Glutamatergic neuron (in vitro differentiated cells): ENCODE results near the gene TMEM54. TPM values are rescaled to one million over a fixed set of nuclear protein-coding genes. Genes with fewer than 3 reads are reported as not detected.

Experiments used
- DNase-seq: peaks from one replicate; pipeline ENCODE4 v3.0.0; 2022
- H3K27ac Mint-ChIP-seq: one replicate; pipeline ENCODE4 v1.8.0; 2020; ENCODE audit warnings: mild to moderate bottlenecking, mixed read lengths, inconsistent platforms; ENCODE audit not compliant: unreplicated experiment
- H3K27me3 Mint-ChIP-seq: one replicate; pipeline ENCODE4 v1.8.0; 2020; ENCODE audit warnings: mild to moderate bottlenecking, moderate library complexity, mixed read lengths, inconsistent platforms; ENCODE audit not compliant: unreplicated experiment
- H3K36me3 Mint-ChIP-seq: one replicate; pipeline ENCODE4 v1.8.0; 2020; ENCODE audit warnings: mild to moderate bottlenecking, mixed read lengths, inconsistent platforms; ENCODE audit not compliant: unreplicated experiment
- H3K4me1 Mint-ChIP-seq: one replicate; pipeline ENCODE4 v1.8.0; 2020; ENCODE audit warnings: mild to moderate bottlenecking, low read depth, mixed read lengths, inconsistent platforms; ENCODE audit not compliant: unreplicated experiment
- H3K4me3 Mint-ChIP-seq: one replicate; pipeline ENCODE4 v1.8.0; 2020; ENCODE audit warnings: mild to moderate bottlenecking, mixed read lengths, inconsistent platforms; ENCODE audit not compliant: unreplicated experiment
- H3K9me3 Mint-ChIP-seq: one replicate; pipeline ENCODE4 v1.8.0; 2020; ENCODE audit warnings: mild to moderate bottlenecking, moderate library complexity, mixed read lengths, inconsistent platforms; ENCODE audit not compliant: unreplicated experiment
- total RNA-seq: library from RNA; stranded (reverse); fragmentation: NEBNext Ultra II Directional; extraction: Animal tissue kit (Norgen Biotek cat#: 25700); gene quantifications from one replicate; pipeline ENCODE4 v1.2.1, GENCODE V29; 2021; ENCODE audit not compliant: unreplicated experiment
- TF ChIP-seq, protein P1 (sequence below): fragments of 200-600 bp; sonication (generic); IDR thresholded peaks from one replicate; pipeline ENCODE4 v1.5.0; 2021; ENCODE audit not compliant: partially characterized antibody, unreplicated experiment

TMEM54 gene
- total RNA-seq, 1 donor from 2014 or later: 9.9 TPM

DNA sequence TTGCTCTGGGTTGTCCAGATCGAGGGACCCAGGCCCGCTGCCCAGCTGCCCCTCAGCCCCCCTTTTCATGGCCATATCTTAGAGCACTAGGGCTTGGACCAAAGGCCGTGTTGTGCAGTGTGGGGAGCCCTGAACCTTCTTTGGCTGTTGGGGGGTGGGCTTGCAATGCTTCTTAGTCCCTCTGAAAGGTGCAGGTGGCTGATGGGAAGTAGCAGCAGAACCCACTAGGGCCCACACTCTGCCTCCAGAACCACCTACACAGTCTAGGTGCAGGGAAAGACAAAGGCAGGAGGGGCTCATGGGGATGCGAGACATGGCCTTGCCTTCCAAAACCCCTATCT is 17.2 kb downstream of the TMEM54 start:
- TF ChIP-seq, protein P1, sequence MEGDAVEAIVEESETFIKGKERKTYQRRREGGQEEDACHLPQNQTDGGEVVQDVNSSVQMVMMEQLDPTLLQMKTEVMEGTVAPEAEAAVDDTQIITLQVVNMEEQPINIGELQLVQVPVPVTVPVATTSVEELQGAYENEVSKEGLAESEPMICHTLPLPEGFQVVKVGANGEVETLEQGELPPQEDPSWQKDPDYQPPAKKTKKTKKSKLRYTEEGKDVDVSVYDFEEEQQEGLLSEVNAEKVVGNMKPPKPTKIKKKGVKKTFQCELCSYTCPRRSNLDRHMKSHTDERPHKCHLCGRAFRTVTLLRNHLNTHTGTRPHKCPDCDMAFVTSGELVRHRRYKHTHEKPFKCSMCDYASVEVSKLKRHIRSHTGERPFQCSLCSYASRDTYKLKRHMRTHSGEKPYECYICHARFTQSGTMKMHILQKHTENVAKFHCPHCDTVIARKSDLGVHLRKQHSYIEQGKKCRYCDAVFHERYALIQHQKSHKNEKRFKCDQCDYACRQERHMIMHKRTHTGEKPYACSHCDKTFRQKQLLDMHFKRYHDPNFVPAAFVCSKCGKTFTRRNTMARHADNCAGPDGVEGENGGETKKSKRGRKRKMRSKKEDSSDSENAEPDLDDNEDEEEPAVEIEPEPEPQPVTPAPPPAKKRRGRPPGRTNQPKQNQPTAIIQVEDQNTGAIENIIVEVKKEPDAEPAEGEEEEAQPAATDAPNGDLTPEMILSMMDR: no peak
- peaks cover 38% of the 10 kb centered on the region for H3K4me1 Mint-ChIP-seq
- H3K27me3 Mint-ChIP-seq: peaks cover 7% of the 10 kb centered on the region
- DNase-seq: no peak
- H3K27ac Mint-ChIP-seq: peak overlapping the region; percentile 93
- peaks cover 12% of the 10 kb centered on the region for H3K9me3 Mint-ChIP-seq
- peak overlapping the region; percentile 49 for H3K4me3 Mint-ChIP-seq
- H3K36me3 Mint-ChIP-seq: no peaks in the 10 kb centered on the region

DNA sequence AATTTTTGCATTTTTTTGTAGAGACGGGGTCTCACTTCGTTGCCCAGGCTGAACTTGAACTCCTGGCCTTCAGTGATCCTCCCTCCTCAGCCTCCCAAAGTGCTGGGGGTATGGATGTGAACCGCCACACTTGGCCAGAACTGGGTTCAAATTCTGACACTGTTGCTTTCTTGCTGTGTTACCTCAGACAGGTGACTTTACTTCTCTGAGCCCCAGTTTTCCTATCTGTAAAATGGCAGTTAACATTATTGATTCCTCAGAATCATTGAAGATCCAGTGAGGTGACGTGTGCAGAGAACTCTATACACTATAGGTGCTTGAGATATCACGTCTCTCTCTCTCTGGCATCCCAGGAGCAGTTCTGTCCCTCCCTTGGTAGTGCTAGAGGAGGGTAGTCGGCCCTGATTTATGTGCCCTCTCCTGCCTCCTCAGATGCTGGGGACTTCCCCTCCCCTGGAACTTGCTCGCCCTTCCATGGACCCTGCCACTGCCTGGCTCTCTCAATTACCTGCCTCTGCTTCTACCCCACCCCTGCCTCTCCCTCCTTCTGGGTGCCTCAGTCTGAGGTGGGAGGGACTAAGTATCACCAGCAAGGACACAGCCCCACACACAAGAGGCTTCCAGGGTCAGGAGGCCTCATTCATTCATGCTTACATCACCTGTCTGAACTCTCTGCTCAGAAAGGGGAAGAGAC is 17.7 kb downstream of the TMEM54 start:
- Mint-ChIP-seq H3K9me3 (peaks cover 12% of the 10 kb centered on the region), H3K27ac (peak overlapping the region; percentile 93), H3K4me3 (peak overlapping the region; percentile 49), H3K36me3 (no peaks in the 10 kb centered on the region), H3K27me3 (peaks cover 7% of the 10 kb centered on the region), H3K4me1 (peaks cover 36% of the 10 kb centered on the region)
- no peak for DNase-seq
- TF ChIP-seq, protein P1: no peak

DNA sequence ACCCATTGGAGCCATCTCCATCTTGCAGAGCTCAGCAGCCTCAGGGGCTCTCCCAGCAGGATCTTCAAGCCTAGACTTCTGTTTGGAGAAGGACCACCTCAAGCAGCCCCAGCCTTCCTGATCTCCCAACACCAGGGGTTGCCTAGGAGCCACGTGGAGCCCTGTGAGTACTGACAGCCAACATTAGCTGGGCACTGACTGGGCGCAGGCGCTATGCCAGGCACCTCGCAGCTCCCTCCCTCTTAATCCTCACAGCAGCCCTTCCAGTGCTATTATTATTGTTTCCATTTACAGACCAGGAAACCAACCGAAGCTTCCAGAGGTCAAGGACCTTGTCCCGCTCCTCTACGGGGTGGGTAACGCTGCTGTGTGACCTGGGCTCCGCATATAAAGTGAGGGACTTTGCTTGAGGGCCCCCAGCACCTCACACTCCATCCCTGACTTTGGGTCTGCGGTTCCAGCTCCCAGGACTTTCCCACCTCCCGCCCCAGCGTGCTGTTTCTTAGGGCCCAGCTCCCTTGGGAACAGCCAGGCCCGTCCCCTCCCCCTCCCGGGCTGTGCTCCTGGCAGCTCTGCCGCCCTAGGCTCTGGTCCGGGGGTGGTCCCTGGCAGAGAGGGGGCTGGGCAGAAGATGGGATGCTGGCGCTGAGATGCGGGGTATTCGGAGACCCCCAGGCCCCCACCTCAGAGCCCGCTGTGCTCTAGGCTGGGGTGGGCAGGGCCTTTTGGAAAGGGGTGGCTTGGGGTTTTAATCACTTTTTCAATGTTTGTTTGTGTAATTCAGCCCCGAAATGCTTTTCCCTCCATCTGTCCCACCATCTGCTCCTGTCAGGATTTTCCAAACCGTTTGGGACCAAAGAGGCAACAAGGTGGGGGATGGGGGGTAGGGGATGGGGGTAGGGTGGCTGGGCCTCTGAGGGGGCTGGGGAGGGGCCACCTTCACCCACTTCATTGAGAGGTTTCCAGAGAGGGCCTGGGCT is 19.0 kb downstream of the TMEM54 start:
- Mint-ChIP-seq H3K4me1 (peaks cover 38% of the 10 kb centered on the region), H3K36me3 (no peaks in the 10 kb centered on the region), H3K27me3 (peaks cover 7% of the 10 kb centered on the region), H3K9me3 (peaks cover 10% of the 10 kb centered on the region), H3K4me3 (peak overlapping the region; percentile 52), H3K27ac (peak overlapping the region; percentile 93)
- DNase-seq: peak; percentile 77
- TF ChIP-seq, protein P1: no peak

DNA sequence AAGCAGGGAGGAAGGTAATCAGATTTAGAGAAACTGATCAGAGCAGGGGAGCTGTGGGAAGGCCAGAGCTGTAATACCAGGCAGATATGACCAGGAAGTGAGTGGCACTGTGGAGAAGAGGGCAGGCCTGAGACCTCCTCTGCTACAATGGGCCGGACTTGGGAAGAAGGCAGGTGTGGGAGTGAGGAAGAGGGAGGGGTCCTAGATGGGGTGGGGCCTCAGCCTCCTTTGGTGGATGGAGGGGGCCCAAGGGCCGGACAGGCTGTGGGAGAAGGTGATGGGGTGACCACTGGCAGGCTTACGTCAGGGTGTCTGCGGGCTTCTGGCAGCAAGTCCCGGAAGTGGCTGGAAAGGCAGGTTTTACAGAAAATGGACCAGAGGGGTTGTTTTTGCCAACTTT is 19.9 kb downstream of the TMEM54 start:
- Mint-ChIP-seq H3K4me1 (peaks cover 39% of the 10 kb centered on the region), H3K4me3 (peak overlapping the region; percentile 64), H3K27me3 (peaks cover 7% of the 10 kb centered on the region), H3K27ac (peak overlapping the region; percentile 93), H3K9me3 (peaks cover 9% of the 10 kb centered on the region), H3K36me3 (no peaks in the 10 kb centered on the region)
- DNase-seq: no peak
- TF ChIP-seq, protein P1: no peak

DNA sequence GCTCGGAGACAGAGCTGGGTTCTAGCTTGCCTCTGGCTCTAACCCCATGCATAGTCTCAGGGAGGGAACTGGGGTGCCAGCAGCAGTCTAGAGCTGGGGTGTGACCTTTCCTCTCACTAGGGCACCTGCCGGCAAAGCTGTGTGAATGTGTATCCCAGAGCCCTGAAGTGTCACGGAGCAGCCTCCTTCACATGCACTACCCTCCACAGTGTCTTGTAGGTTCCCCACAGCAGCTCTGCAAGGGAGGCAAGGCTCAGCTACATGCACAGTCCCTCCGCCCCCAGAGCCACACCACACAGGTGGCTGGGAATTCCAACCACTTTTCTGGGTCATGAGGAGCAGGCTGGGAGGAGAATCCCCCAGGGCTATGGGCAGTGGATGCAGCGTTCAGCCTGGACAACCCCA is 22.6 kb downstream of the TMEM54 start:
- DNase-seq: no peak
- TF ChIP-seq, protein P1: no peak
- no peaks in the 10 kb centered on the region for H3K36me3 Mint-ChIP-seq
- H3K4me3 Mint-ChIP-seq: no peak overlapping the region
- H3K27ac Mint-ChIP-seq: no peak overlapping the region
- H3K9me3 Mint-ChIP-seq: peaks cover 9% of the 10 kb centered on the region
- peaks cover 5% of the 10 kb centered on the region for H3K27me3 Mint-ChIP-seq
- H3K4me1 Mint-ChIP-seq: peaks cover 41% of the 10 kb centered on the region
